Globus pallidus (tissue), 1 donor: ENCODE data around the gene RGS3.
A peak's percentile ranks its signal among the peaks of the same experiment; 100 is the strongest.

Experiments
- DNase-seq: peaks from one replicate; pipeline ENCODE4 v3.0.0-alpha.2; 2015; ENCODE audit warnings: low spot score

The RGS3 gene

GRCh38 chr9:113588242-113588810, 124.8 kb downstream of the RGS3 start:
- DNase-seq = no peak

- no peak for DNase-seq
These were observed 125.4 kb downstream of the RGS3 start for GRCh38 chr9:113588936-113589335.

GRCh38 chr9:113589407-113589806, 125.9 kb downstream of the RGS3 start:
- DNase-seq = no peak

DNA sequence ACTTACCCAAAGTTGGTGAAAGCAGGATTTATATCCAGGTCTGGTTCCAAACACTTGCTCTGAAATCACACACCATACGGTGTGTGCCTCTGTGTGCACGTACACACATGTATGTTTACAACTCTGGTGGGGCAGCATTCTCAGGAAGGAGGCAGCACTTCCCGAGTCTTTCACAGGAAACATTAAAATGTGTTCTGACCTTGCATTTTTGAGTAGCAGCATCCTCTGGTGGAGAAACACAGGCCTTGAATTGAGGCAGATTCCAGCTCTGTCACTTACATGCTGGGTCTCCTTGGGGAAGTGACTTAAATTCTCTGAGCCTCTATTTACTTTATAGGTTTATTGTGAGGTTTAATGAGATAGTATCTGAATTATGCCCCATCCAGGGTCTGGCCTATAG, 126.4 kb downstream of the RGS3 start:
- no peak for DNase-seq

DNA sequence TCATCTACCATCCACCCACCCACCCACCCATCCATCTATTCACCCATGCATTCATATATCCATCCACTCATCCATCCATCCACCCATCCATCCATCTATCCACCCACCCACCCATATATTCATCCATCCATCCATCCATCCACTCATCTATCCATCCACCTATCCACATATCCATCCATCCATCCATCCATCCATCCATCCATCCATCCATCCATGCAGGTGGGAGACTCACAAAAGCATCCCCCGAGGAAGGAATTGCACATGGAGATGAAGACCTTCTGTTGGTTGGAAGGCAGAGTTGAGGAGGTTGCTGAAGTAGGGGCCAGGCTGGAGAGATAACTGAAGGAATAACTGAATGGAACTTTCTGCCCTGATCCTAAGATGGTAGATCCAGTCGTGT, 126.9 kb downstream of the RGS3 start:
- DNase-seq = no peak

GRCh38 chr9:113590991-113591898, 127.7 kb downstream of the RGS3 start:
- peak; percentile 79 for DNase-seq

DNA sequence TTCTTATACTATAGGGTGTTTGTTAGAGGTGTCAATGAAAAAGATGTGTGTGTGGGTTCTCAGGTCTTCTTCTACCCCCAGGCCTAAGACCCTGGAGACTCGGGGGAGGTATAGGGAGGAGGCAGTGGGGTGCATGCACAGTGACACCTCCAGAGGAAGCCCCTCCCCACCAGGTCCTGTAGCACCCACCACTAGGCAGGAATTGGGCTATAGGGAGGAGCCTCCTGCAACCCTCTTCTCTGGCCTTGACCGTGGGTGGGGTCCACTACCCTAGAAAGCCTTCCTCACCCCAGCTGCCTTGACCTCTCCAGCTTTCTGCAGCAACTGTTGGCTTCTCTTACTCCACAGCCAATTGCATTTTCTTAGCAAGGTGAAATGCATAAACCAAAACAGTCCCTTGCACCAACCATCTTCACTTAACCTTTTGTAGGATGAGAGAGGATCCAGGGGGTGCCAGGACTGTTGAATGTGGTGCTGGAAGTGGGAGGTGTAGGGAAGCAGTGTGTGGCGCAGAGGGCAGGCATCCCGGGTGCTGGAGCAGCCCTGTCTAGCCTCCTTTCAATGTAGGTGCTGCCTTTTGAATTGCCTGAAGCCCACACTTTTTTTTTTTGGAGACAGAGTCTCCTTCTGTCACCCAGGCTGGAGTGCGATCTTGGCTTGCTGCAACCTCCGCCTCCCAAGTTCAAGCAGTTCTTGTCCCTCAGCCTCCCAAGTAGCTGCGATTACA, 128.5 kb downstream of the RGS3 start:
- DNase-seq = no peak

DNA sequence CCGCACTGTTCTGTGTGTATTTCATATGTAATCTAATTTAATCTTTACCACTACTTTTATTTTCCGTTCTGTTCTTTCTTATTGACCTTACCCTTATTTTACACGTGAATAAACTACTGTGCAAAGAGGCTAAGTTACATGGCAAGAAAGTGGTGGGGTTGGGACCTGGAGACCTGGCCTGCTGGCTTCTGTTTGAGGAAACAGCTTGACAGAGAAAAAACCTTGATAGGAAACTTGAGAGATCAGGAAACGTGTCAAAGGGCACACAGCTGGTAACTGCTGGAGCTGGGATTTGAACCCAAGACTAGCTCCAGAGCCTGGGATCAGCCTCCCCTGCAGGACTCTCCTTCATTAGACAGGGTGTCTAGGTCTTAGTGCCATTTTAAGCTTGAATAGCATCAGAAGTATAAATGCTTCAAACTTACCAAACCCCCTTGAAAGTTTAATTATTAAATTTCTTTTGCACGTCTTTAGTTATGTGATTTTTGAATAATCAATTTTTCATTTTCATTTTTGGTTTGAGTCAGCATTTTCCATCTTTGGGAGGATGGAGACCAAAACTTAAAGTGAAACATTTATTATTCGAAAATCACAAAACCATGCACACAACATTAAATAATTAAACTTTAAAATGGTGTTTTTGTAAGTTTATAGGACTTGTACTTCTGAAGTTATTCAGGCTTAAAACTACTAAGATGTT, 129.5 kb downstream of the RGS3 start:
- DNase-seq = no peak

- DNase-seq = peak; percentile 93
These were observed 130.3 kb downstream of the RGS3 start for GRCh38 chr9:113593682-113594281.

DNA sequence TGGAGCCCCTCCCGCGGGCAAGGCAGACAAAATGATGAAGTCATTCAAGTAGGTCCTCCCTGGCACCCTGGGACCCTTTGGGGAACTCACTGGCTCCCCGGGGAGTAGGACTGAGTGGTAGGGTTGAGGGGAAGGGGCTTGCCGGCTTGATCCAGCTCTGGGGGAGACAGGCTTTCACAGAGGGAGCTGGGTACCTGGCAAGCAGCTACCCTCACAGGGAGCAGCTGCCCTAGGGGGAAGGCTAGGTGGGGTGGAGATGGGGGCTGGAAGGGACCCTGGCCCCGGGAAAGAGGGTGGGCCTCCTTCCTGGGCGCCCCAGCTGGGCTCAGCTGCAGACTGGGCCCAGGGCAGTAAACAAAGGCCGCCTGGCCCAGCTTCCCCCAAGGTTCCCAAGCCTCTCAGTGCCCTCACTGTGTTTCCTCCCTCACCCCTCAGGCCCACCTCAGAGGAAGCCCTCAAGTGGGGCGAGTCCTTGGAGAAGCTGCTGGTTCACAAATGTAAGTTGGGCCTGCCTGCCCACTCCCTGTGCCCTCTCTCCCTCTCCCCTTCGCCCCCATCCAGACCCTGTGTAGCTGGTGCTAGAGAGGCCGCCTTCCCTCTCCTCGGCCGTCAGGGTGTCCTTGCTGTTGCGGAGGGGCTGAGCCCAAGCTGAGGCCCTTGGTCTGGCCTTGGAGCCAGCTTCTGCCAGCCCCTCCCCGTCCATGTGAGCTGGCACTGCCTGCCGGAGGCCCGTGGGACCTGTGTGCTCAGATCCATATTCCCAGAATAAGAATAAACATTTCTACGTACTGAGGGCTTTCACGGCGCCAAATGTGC, 131.2 kb downstream of the RGS3 start:
- no peak for DNase-seq

DNA sequence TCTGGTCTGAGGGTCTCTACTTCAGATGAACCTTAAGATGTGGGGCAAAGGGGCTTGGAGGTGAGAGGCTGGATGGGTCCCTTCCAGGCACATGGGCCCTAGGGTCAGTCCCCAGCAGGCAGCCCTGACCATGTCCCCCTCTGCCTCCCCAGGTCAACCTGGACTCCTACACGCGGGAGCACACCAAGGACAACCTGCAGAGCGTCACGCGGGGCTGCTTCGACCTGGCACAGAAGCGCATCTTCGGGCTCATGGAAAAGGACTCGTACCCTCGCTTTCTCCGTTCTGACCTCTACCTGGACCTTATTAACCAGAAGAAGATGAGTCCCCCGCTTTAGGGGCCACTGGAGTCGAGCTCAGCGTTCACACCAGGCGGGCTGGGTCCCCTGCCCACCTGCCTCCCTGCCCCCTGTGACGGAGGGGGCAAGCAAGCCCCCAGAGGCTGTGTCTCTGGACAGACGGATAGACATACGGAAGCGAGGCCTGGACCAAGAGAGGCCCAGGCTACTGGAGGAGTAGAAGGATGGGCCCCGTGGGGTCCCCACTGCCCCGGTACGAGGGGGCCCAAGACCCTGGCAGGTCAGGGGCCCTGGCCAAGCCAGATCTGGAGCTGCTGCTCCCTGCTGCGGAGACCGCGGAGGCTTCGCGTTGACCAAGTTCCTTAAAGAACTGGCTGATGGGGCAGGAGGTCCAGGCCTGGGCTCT, 133.2 kb downstream of the RGS3 start:
- no peak for DNase-seq

DNA sequence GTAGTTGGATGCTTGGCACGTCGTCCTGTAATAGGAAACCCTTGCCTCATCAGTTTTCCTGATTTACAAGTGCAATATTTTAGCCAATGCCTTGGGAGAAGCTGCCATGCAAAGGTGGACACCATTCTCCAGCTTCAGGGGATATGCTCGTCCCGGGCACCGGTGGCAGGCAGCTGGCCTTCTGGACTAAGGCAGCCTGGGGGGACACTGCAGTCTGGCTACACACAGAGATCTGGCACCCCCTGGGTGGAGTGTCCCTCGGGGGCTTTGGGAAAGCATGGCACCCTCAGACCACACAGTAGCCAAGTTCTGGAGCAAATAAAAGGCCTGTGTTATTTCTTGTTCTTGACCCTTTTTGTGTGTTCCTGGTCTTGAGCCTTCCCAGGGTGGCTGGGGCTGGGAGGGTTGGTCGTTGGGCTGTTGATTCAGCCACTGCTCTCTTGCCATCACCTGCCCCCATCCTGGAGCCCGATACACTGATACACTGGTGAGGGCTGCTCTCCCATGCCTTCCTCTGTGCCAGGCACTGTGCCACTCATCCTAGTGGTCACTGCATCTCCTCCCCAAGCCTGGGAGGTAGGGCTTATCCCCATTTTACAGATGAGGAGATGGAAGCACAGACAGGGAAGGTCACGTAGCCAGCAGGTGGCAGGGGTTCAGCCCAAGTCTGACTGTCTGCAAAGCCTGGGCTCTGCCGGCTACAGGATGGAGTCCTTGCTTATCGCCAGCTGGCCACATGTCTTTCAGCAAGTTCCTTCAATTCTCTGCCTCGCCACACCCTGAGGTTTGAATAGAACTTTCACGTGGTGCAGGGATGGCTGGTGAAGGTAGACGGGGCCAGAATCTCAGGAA, 134.1 kb downstream of the RGS3 start:
- DNase-seq = no peak

- no peak for DNase-seq
These were observed 134.9 kb downstream of the RGS3 start for GRCh38 chr9:113598451-113598850.

DNA sequence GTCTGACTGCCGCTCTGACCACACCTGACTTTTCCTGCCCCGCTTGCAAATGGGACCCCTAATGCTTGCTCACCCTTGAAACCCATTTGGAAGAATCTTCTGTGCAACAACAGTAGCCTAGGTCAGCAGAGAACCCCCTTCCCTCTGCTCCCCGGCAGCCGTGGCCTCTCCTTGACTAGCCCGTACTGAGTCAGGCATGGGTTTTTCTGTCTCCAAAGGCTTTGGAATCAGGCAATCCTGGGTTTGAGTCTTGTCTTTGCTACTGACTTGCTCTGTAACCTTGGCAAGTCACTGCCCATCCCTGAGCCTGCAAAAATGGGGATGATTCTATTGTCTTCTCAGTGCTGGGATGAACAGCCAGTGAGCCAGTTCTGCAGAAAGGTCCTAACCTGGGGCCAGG, 135.4 kb downstream of the RGS3 start:
- DNase-seq = no peak

DNA sequence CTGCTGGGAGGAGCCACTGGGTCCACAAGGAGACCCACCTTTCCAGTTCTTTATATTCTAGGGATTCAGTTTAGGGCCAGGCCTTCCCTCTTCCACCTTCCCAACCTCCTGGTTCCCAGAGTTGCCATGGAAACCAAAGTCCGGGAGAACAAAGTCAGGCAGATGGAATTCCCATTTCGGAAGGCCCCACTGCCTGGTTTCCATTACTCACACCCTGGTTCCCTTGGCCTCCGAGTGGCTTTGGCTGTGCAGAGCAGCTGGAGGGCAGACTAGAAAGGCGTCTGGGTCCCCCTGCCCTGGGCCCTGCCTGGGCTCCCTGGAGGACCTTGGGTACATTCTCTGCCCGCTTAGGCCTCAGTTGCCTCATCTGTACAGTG, 136.1 kb downstream of the RGS3 start:
- no peak for DNase-seq

DNA sequence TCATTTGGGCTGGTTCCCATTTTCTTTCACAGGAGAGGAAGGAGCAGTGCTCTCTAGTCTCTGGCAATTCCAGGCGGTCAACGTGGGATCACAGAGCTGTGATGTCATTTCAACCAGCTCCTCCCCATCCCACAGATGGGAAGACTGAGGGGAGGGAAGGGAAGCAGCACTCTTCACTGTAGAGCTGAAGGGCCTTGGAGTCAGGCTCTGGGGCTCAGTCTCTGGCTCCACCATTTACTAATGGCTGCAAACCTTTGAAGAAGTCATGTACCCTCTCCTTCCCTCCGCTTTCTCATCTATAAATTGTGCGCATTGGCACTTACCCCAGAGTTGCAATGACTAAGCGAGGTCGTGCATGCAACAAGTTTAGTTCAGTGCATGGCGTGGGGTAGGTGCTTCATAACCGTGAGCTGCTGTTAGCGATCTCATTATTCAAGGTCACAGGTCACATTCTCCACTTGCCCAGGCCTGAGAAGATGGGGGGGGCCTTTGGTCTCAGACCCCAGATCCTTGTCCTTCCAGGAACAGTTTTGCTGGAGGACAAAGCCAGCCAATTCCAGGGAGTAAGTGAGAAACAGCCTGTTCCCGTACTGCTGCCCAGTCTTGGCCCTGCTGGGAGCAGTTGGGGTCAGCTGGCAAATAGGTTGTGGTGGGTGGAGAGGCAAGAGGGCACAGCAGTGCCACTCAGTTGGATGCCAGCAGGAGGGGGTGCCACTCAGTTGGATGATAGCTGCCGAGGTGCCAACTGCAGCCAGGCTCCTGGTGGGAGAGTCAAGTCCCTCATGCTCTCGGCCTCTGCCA, 136.7 kb downstream of the RGS3 start:
- no peak for DNase-seq

DNA sequence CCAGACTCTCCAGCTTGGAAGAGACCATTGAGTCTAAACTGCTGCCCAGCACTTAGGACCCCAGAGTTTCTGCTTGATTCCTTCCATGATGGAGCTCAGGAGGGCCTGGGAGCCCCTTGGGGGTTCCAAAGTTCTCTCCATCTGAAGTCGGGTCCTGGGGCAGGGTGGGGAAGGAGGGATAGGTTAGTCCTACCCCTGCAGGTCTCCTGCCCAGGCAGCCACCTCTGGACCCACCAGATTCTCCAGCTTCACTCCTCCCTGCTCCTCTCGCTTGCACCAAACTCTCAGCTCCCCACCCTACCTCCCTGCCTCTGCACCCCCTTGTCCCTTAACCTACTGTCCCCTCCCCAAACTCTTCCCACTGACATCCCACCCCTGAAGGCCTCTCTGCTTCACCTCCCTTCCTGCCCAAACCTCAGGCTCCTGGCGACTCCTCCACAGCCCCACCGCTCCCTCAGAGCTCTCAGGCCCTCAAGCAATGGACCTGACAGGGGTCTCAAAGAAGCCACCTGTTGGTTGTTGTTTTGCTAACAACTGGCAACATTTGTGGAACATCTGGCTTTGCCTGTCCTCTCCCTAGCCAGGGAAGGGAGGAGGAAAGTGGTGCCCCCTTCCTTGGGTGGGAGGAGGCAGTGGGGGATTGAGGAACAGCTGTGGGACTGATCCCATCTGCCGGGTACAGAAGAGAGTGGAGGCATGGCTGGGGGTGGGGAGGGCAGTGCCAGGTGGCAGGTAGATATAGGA, 137.5 kb downstream of the RGS3 start:
- DNase-seq = no peak

DNA sequence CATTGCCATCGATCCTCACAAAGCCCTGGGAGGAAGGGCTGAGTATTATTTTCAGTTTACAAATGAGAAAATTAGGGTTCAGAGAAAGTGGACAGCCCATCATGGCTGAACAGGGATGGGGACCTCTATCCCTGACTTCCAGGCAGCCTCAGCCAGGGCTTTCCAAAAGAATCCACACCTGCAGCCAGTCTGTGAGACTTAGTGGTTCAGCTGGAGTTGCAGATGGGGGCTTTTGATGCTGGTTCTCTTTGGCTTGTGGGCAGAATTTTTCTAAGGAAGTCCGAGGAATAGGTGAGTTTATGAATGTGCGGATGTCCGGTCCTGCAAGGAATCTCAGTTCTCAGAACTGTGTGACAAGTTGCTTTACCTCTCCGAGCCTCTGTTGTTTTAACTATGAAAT, 138.1 kb downstream of the RGS3 start:
- DNase-seq = no peak
